Fibroblast of pulmonary artery (primary cell): ENCODE data around the gene LRRC4.

Source experiments
- DNase-seq: peaks from one replicate; pipeline ENCODE4 v3.0.0-alpha.2; 2010; ENCODE audit warnings: low read depth
- H3K4me3 ChIP-seq: replicated peaks from 2 replicates; pipeline ENCODE4 v1.5.1; 2011; ENCODE audit warnings: low read depth, mild to moderate bottlenecking, control low read depth, low read length, moderate library complexity
- TF ChIP-seq, protein P1 (sequence below): IDR thresholded peaks from 2 replicates; pipeline ENCODE4 v1.5.1; 2011; ENCODE audit warnings: mild to moderate bottlenecking, control low read depth, low read length, inconsistent platforms; ENCODE audit errors: missing control alignments

LRRC4 gene

DNA sequence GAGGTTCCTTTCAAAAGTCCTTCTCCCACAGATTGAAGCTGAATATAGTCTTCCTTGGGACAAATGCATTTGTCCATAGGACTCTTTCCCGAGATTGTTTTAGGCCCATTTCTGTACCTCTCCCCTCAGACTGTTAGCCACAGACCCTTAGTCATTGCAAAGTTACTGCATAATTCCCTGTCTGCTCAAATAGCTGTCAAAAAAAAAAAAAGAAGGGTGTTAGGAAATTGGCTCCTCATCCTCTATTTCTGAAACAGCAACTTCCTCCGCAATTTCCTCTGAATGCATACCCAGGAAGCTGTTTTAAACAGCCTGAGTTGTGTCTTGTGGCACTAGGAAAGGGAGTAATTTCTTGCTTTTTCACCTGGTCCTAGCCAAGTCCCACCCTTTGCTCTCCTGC, 5.4 kb downstream of the LRRC4 start:
- TF ChIP-seq, protein P1, sequence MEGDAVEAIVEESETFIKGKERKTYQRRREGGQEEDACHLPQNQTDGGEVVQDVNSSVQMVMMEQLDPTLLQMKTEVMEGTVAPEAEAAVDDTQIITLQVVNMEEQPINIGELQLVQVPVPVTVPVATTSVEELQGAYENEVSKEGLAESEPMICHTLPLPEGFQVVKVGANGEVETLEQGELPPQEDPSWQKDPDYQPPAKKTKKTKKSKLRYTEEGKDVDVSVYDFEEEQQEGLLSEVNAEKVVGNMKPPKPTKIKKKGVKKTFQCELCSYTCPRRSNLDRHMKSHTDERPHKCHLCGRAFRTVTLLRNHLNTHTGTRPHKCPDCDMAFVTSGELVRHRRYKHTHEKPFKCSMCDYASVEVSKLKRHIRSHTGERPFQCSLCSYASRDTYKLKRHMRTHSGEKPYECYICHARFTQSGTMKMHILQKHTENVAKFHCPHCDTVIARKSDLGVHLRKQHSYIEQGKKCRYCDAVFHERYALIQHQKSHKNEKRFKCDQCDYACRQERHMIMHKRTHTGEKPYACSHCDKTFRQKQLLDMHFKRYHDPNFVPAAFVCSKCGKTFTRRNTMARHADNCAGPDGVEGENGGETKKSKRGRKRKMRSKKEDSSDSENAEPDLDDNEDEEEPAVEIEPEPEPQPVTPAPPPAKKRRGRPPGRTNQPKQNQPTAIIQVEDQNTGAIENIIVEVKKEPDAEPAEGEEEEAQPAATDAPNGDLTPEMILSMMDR, result no peak
- DNase-seq, result no peak
- H3K4me3 ChIP-seq, result no peak overlapping the region

DNA sequence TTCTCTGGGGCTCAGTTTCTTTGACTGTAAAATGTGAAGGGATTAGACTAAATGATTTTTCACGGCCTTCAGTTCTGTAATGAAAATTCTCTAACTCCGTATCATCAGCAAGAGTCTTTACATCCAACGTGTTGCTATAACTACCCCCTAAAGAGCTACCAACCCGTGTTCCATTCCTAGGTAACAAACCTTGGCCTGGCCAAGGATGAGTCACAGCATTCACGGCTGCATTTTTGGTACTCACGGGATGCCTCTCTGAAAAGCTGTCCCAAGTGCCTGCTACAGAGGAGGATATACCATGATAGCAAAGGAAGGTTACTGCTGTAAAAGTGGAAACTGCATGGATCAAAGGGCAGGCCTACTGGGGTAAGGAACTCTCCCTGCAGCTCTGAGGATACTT, 5.9 kb downstream of the LRRC4 start:
- DNase-seq, result no peak
- TF ChIP-seq, protein P1, result no peak
- no peak overlapping the region for H3K4me3 ChIP-seq

DNA sequence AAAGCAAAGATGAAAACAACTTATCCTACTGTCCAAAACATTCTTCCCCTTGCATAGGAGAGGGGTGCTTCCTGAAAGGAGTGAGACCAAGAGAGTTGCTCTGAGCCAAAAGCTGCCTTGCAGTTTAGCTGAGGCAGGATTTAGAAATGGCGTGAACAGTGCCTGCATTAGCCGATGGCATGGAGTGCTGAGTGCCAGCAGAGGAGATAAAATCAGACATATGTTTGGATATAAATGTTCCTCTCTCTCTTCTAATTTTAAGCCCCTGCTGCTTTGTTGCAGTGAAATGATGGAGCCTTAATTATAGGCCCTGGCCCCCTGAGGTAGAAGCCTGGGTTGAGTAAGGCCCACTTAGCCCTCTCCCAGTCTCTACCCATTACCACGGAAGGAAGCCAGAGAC, 7.1 kb downstream of the LRRC4 start:
- no peak overlapping the region for H3K4me3 ChIP-seq
- DNase-seq, result no peak
- TF ChIP-seq, protein P1, result no peak

DNA sequence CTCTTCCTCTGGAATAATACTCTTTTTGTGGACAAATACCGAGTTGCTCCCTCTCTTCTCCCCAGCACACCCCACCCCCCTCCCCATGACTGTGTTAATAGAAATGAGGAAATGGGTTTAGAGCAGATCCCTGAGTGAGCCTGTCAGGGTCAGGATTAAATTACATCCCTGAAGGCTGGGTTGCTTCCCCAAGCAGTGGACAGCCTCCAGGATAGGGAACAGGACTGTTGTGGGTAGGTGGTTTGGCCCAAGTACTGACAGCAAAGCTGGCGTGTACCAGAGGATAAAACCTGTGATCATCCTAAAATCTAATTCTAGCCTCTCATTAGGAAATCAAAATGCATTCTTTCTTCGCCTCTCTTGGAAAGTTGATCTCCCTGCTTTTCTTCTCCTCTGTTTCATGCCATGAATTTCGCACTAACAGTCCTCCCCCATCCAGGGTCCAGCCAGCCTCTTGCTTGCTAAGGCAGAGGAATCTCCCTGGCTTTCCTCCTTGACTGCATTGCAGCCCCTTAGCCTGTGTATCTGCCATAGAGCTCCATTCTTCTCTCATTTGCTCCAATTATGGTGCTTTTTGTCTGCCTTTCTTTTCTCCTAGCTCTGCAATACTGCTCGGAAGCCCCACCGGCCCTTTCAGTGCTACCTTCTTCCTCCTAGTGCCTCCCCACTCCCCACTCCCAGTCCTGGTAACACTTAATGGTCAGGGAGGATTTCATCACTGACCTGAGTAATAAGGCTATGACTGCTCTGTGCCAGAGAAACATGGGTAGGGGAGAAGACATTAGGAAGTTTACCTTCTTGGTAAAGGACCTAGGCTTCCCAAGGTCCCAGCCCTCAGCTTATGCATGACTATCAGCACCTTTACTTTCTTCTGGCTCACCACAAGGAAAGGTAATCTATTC, 8.4 kb downstream of the LRRC4 start:
- DNase-seq, result no peak

DNA sequence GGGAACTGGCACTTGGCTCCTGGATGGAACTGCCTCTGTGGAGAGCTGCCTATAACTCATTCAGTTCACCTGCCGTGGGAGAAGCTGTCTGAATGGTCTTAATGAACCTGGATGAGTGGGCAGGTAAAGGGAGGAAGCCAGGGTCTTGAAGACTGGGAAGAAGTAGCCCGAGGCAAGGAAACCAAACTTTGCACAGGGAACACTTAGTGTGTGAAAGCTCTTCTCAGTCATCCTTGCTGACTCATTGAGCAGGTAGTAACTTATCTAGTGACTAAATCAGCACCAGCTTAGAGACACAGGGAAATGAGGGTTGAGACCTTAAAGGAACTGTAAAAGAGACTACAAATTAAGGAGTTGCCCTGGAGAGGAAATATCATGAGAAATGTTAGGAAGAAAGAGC, 9.9 kb downstream of the LRRC4 start:
- TF ChIP-seq, protein P1, result no peak
- DNase-seq, result no peak
- no peak overlapping the region for H3K4me3 ChIP-seq

More for the DNA sequence above, 8.4 kb downstream of the LRRC4 start:
- TF ChIP-seq, protein P1, result no peak
- no peak overlapping the region for H3K4me3 ChIP-seq

DNA sequence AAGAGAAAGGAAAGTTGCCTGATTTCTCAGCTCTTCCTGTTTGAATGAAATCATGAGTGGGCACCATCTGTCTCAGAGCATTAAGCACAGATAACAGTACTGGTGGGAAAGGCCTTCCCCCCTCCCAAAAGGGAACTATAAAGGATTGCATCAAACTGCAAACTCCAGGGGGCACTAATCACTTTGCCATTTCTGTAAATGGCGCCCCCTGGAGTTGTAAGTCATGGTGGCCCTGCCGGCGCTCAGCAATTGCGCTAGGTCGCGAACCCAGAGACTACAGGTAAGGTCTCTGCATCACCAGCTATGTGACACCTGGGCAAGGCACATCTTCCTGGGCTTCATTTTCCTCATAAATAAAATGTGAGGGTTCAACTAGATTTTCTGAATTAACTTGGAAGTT, 11.1 kb downstream of the LRRC4 start:
- H3K4me3 ChIP-seq, result no peak overlapping the region
- DNase-seq, result no peak
- TF ChIP-seq, protein P1, result peak; percentile 13

DNA sequence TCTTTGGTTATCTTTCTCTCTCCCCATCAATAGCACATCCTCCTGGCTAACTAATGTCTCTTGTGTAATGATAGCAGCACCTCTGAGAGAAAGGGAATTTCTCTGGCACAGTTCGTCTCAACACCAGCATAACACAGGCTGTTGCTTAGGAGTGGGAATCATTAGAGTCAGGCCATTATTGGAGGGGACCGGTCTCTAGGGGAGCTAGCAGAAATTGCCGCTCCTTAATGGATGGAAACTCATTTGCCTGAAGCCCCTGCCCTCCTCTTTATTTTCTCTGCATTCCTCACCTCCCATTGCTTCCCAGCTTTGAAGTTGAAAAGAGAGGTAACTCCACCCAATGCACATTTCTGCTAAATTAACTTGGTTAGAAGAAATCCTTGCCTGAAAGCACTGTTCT, 11.9 kb downstream of the LRRC4 start:
- TF ChIP-seq, protein P1, result no peak
- no peak for DNase-seq
- no peak overlapping the region for H3K4me3 ChIP-seq
